ENCODE data around the gene CCM2L. TPM values are rescaled to one million over a fixed set of nuclear protein-coding genes. Genes with fewer than 3 reads are reported as not detected.
A peak's percentile ranks its signal among the peaks of the same experiment; 100 is the strongest.

Gene CCM2L
- total and polyA plus RNA-seq, 9 of the 15 experiments (the other 6 are each of a cell fraction or from before 2014, with no cell fraction given) = 0.04 TPM; not detected in 8

DNA sequence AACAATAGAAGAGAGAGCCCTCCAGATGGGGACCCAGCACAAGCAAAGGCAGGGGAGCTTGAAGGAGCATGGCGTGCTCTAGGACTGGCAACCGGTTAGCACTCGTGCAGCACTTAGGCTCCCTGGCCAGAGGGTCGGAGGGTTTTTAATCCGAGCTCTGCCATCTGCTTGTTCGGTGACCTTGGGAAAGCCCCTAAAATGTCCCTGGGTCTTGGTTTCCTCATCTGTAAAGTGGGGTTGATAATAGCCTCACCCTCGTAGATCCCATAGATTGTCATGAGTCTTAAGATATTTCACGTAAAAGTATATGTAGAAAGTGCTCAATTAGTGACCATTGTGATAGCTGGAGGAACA is 25.2 kb downstream of the CCM2L start:
- no peaks in the 10 kb centered on the region for H3K9me1 ChIP-seq (ENCODE audit: control insufficient read depth, insufficient read depth, low read length)
- no peak overlapping the region for H3K27ac ChIP-seq (ENCODE audit: extremely low read depth, low read depth, low read length)
- no peak overlapping the region for H3K9ac ChIP-seq (ENCODE audit: insufficient read depth in 1 of 2, low read depth in 2 of 2, low read length in 2 of 2)
- WGBS (ENCODE audit: insufficient coverage, low coverage, missing lambda C conversion rate) = 18% methylated on average over 8 of the region's 8 CpGs
- H3K4me2 ChIP-seq (ENCODE audit: insufficient read depth, low read length) = no peak overlapping the region
- H3K9me3 ChIP-seq (replicated peaks; ENCODE audit: control insufficient read depth, insufficient read depth, low read depth, low read length) = no peaks in the 10 kb centered on the region; the same call in 1 of the 2 replicates
- no peaks in the 10 kb centered on the region for H4K20me1 ChIP-seq (replicated peaks; ENCODE audit: control insufficient read depth, insufficient read depth, low read length)
- ATAC-seq = no peak
- DNase-seq (ENCODE audit: extremely low read depth in 1 of 4, low spot score in 3 of 4) = no peak
- no peaks in the 10 kb centered on the region for H3K79me2 ChIP-seq (ENCODE audit: control insufficient read depth, insufficient read depth, low read length)
- BruUV-seq (replicated peaks) = no TSS peak
- no peak for FAIRE-seq
- no peak overlapping the region for H3K4me3 ChIP-seq
- peaks cover 6 to 25% of the 10 kb centered on the region in 2 experiments; a peak in 4 of 5 replicates for H3K27me3 ChIP-seq (ENCODE audit: control insufficient read depth in 2 of 2, insufficient read depth in 2 of 2, low read length in 2 of 2)
- TF ChIP-seq ESRRA (IDR thresholded peaks at IDR 0.05; ENCODE audit: borderline replicate concordance, low read depth) (peak; percentile 81), STAG1 (CRISPR knock-in tag; IDR thresholded peaks at IDR 0.05; ENCODE audit: borderline replicate concordance) (no peak), JUNB (CRISPR knock-in tag; conservative IDR thresholded peaks at IDR 0.05) (no peak)
- TF ChIP-seq, protein P1, sequence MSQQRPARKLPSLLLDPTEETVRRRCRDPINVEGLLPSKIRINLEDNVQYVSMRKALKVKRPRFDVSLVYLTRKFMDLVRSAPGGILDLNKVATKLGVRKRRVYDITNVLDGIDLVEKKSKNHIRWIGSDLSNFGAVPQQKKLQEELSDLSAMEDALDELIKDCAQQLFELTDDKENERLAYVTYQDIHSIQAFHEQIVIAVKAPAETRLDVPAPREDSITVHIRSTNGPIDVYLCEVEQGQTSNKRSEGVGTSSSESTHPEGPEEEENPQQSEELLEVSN (IDR thresholded peaks at IDR 0.05; ENCODE audit: borderline replicate concordance in 1 of 2, extremely low read depth in 1 of 2, insufficient read depth in 1 of 2, insufficient read length in 1 of 2, low read depth in 1 of 2, low read length in 1 of 2, poor library complexity in 1 of 2, severe bottlenecking in 1 of 2) = no peak
- no peak overlapping the region for H2AFZ ChIP-seq (ENCODE audit: low read depth, low read length)
- H3K4me1 ChIP-seq (replicated peaks in 1 of 2; ENCODE audit: control insufficient read depth in 2 of 2, insufficient read depth in 2 of 2, low read length in 2 of 2) = peaks cover 11 to 12% of the 10 kb centered on the region in 2 experiments; a peak in 4 of 5 replicates
- in situ Hi-C loops (cut with MboI) (no loop called here), intact Hi-C loops (cut with micrococcal nuclease) (loop anchor here (10.0 kb wide), 1 partner anchor 211 kb away; no protein-coding TSS in a partner anchor)
- POLR2A ChIA-PET = interaction anchor here (0.7 to 1.0 kb wide), 2 partner anchors 22 to 30 kb away, joined by 3 read pairs; no protein-coding TSS in a partner anchor
- no peaks in the 10 kb centered on the region for H3K36me3 ChIP-seq (ENCODE audit: control insufficient read depth, insufficient read depth, low read length)
- CTCF ChIA-PET (ENCODE audit: low intra/inter-chr PET ratio) = no interaction called here

Measured in K562 (cell line).